Panc1 (cell line): Measurements from ENCODE around the gene CLK2. TPM values are rescaled to one million over a fixed set of nuclear protein-coding genes. Genes with fewer than 3 reads are reported as not detected.

Experiments used
- ATAC-seq: fragments of 200-7000 bp; cut with Tn5 transposase; 2 replicates; pipeline ENCODE4 v1.9.1; 2020; ENCODE audit warnings: mild to moderate bottlenecking, moderate library complexity
- Bru-seq: library from RNA; stranded (reverse); fragments of 400-500 nt; gene quantifications from one replicate; lab custom pipeline; 2021; lab: Mats Ljungman, UMichigan
- BruChase-seq, 2 experiments: library from RNA; stranded (reverse); fragments of 400-500 nt; gene quantifications; one replicate each; lab custom pipeline; 2021; lab: Mats Ljungman, UMichigan
- BruUV-seq: library from RNA; stranded (reverse); fragments of 400-500 nt; replicated peaks from 2 replicates; lab custom pipeline; 2021; lab: Mats Ljungman, UMichigan
- CTCF ChIA-PET: fragments of 300-600 bp; sonication (Branson Sonifier 250); formaldehyde crosslinking; loops from one replicate; lab custom pipeline; 2022; ENCODE audit warnings: antibody characterized with exemption; lab: Charles Lee
- POLR2A ChIA-PET: fragments of 300-600 bp; sonication (Branson Sonifier 250); formaldehyde crosslinking; loops from one replicate; lab custom pipeline; 2022; ENCODE audit warnings: antibody characterized with exemption; lab: Charles Lee
- DNase-seq: peaks from one replicate; pipeline ENCODE4 v3.0.0-alpha.2; 2010; ENCODE audit warnings: low read depth, low spot score
- H3K27ac ChIP-seq: 2 replicates; pipeline ENCODE4 v1.5.1; 2011; ENCODE audit warnings: mild to moderate bottlenecking, low read length, inconsistent platforms
- H3K27me3 ChIP-seq: fragments of 200-500 bp; sonication (Bioruptor generic); 2 replicates; pipeline ENCODE4 v1.6.0; 2014; ENCODE audit warnings: low read length, inconsistent platforms; ENCODE audit not compliant: control insufficient read depth, insufficient read depth
- H3K36me3 ChIP-seq: fragments of 200-500 bp; sonication (Bioruptor generic); 2 replicates; pipeline ENCODE4 v1.5.1; 2014; ENCODE audit warnings: inconsistent platforms, mild to moderate bottlenecking, low read length, moderate library complexity; ENCODE audit not compliant: control insufficient read depth, insufficient read depth
- H3K4me1 ChIP-seq: 2 replicates; pipeline ENCODE4 v1.5.1; 2011; ENCODE audit warnings: inconsistent platforms, mild to moderate bottlenecking, low read length, moderate library complexity; ENCODE audit not compliant: control insufficient read depth, insufficient read depth
- H3K4me3 ChIP-seq, 2 experiments: 2 replicates each; pipeline ENCODE4 v1.5.1; 2011 to 2012; ENCODE audit warnings: low read depth in 2 of 2, low read length in 2 of 2, mild to moderate bottlenecking in 2 of 2, inconsistent platforms in 1 of 2, moderate library complexity in 1 of 2
- H3K9me3 ChIP-seq: fragments of 200-500 bp; sonication (Bioruptor generic); 2 replicates; pipeline ENCODE4 v1.5.1; 2014; ENCODE audit warnings: low read depth, mild to moderate bottlenecking, inconsistent platforms, low read length, moderate library complexity; ENCODE audit not compliant: control insufficient read depth, insufficient read depth
- CTCF ChIP-seq: fragments of 450-650 bp; IDR thresholded peaks from 2 replicates; pipeline ENCODE4 v1.5.1; 2017; ENCODE audit warnings: mild to moderate bottlenecking
- POLR2AphosphoS5 ChIP-seq: IDR thresholded peaks from 2 replicates; pipeline ENCODE4 v1.6.1; 2012; ENCODE audit warnings: mild to moderate bottlenecking, low read depth, low read length, moderate library complexity
- REST ChIP-seq, 2 experiments: IDR thresholded peaks; 2 replicates each; pipeline ENCODE4 v1.6.1; 2011 to 2012; ENCODE audit warnings: low read depth in 2 of 2, control low read depth in 1 of 2, low read length in 1 of 2, mild to moderate bottlenecking in 1 of 2, moderate library complexity in 1 of 2; ENCODE audit not compliant: insufficient read depth in 1 of 2
- SIN3A ChIP-seq: IDR thresholded peaks from 2 replicates; pipeline ENCODE4 v1.6.1; 2012; ENCODE audit warnings: low read depth, mild to moderate bottlenecking, low read length, moderate library complexity, borderline replicate concordance; ENCODE audit not compliant: insufficient read depth
- TCF7L2 ChIP-seq: IDR thresholded peaks from 2 replicates; pipeline ENCODE4 v1.6.1; 2011; ENCODE audit warnings: mild to moderate bottlenecking, low read depth, low read length, inconsistent platforms
- in situ Hi-C: cut with HindIII; loops from 2 replicates; pipeline ENCODE4 v1.10.0; 2016; ENCODE audit warnings: low sequenced_read_pairs, low pct_unique_long_range_greater_than_20kb
- intact Hi-C: fragments of 100-400 bp; cut with micrococcal nuclease; formaldehyde crosslinking; loops from one replicate; pipeline ENCODE4 v1.10.0; 2022; ENCODE audit not compliant: unreplicated experiment
- long read RNA-seq: library from polyadenylated mRNA; unstranded; transcript quantifications from one replicate; pipeline ENCODE4 v2.0.0, GENCODE V29; 2021; ENCODE audit not compliant: unreplicated experiment
- polyA plus RNA-seq: library from polyadenylated mRNA; unstranded; fragments of >200 nt; gene quantifications from one replicate; pipeline ENCODE4 v1.2.1, GENCODE V29; 2012; ENCODE audit warnings: missing spikeins; ENCODE audit not compliant: insufficient read length
- total RNA-seq: library from RNA; stranded (reverse); gene quantifications from one replicate; pipeline ENCODE4 v1.2.1, GENCODE V29; 2021; ENCODE audit not compliant: unreplicated experiment

CLK2 gene
- total RNA-seq (43.6 TPM), Bru-seq, nascent RNA (percentile 91 among the genes with signal in this experiment), BruChase-seq, experiment 1, labeled RNA remaining after a 2-hour chase (percentile 94 among the genes with signal in this experiment), BruChase-seq, experiment 2, labeled RNA remaining after a 6-hour chase (percentile 87 among the genes with signal in this experiment)
- 38.2 TPM for polyA plus RNA-seq
- long read RNA-seq, transcript CLK2-205 (12 exons, 1,885 nt) = minor isoform, 6 of 71 reads
- long read RNA-seq, transcript CLK2-202 (13 exons, 1,934 nt) = minor isoform, 6 of 71 reads
- long read RNA-seq, transcript CLK2-203 (13 exons, 2,166 nt) = major isoform, 10 of 71 reads
- long read RNA-seq, partial matches to known transcripts = 11 of 71 reads
- long read RNA-seq, other reads (novel, unspliced or antisense) = 36 of 71 reads

- DNase-seq (no peak), ATAC-seq (peak; percentile 93)
- H3K4me3 ChIP-seq = peak within 1 kb of the TSS; percentile 65 to 67
- peaks cover 10% of the 10 kb centered on the region for H3K36me3 ChIP-seq
- no peaks in the 10 kb centered on the region for H3K9me3 ChIP-seq
- CTCF ChIA-PET = interaction anchor here (1.1 to 1.3 kb wide), 2 partner anchors 23 to 24 kb away, joined by 4 to 5 read pairs; no protein-coding TSS in a partner anchor
- peaks cover 16% of the 10 kb centered on the region for H3K4me1 ChIP-seq
- POLR2A ChIA-PET = interaction anchor here (0.6 to 1.1 kb wide), 3 partner anchors 27 to 1045 kb away, joined by 4 to 11 read pairs (median 5); partner anchors contain the start of gene RUSC1
- intact Hi-C loops (no loop called here), in situ Hi-C loops (no loop called here)
- no TSS peak for BruUV-seq
- H3K27ac ChIP-seq = peak within 1 kb of the TSS; percentile 90
- TF ChIP-seq TCF7L2 (no peak), SIN3A (no peak), REST (IDR thresholded peaks at IDR 0.05; ENCODE audit: insufficient read depth in 1 of 2, low read depth in 2 of 2, low read length in 1 of 2) (0 out of 4 replicates have a peak, but pooled peaks of 1 of the 2 experiments have one; percentile 12), POLR2AphosphoS5 (peak; percentile 82), CTCF (no peak)
- H3K27me3 ChIP-seq = no peaks in the 10 kb centered on the region
Observed at GRCh38 chr1:155273343-155274245, at the start of gene CLK2. Gene CLK2, minus strand, starts transcription at chr1:155273504. Its CDS starts 2,527 bp downstream, at chr1:155270977.

GRCh38 chr1:155322571-155322952, 49.3 kb upstream of the CLK2 start:
- no TSS peak for BruUV-seq

More at GRCh38 chr1:155322571-155322952, 49.3 kb upstream of the CLK2 start:
- Histone ChIP-seq H3K27ac (peak overlapping the region; percentile 87), H3K9me3 (no peaks in the 10 kb centered on the region), H3K36me3 (no peaks in the 10 kb centered on the region; the same call in none of the 2 replicates), H3K27me3 (no peaks in the 10 kb centered on the region), H3K4me1 (peaks cover 43% of the 10 kb centered on the region), H3K4me3 (peak overlapping the region; percentile 92 to 96)
- TF ChIP-seq REST (IDR thresholded peaks at IDR 0.05; ENCODE audit: insufficient read depth in 1 of 2, low read depth in 2 of 2, low read length in 1 of 2) = no peak
- TF ChIP-seq POLR2AphosphoS5 = no peak
- no peak for TF ChIP-seq SIN3A
- TF ChIP-seq CTCF = no peak
- TF ChIP-seq TCF7L2 = no peak
- in situ Hi-C loops (no loop called here), intact Hi-C loops (no loop called here)
- no peak for DNase-seq
- ATAC-seq = no peak
- ChIA-PET CTCF (interaction anchor here (1.3 to 3.5 kb wide), 2 partner anchors 43 to 72 kb away, joined by 3 to 34 read pairs; no protein-coding TSS in a partner anchor), POLR2A (interaction anchor here (1.1 kb wide), 1 partner anchor 77 kb away, joined by 3 read pairs; no protein-coding TSS in a partner anchor)
